ENCODE data around the gene AOAH. TPM values are rescaled to one million over a fixed set of nuclear protein-coding genes. Genes with fewer than 3 reads are reported as not detected.
A peak's percentile ranks its signal among the peaks of the same experiment; 100 is the strongest.
"Not testable (repeated sequence)": the region's sequence is repeated elsewhere in the genome, so short reads cannot be mapped to it uniquely, and the experiment has no call there.

AOAH gene
- total RNA-seq, 1 experiment from 2014 or later, result 0.61 TPM

DNA sequence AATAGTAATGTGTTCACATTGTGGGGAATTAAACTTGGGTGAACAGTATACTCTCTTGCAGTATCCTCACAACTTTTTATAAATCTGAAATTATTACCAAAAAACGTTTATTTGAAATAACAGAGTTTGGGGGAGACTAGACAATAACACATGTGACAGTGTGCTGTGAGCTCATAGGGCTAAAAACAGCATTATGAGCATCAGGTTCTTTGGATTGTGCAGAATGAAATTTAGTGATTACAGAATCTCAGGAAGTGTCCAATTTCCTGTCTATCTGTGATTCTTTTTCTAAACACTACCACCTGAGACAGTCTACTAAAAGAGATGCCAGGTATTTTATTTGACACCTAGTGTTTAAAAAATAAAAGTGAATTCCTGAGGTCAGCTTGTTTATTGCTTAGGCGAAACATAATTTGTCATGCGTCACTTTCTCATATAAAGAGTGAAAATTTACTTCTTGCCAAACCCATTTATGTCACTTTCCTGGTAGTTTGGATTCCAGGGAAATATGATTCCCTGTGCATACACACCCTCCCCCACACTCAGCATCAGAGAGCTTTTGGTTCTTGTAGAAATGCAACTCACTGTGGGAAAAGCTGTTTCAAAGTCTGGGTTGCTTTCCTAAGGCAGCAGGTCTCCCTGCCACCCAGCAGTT, 71.2 kb downstream of the AOAH start:
- Histone ChIP-seq H3K36me3 (no peaks in the 10 kb centered on the region), H3K4me1 (replicated peaks) (peaks cover 53% of the 10 kb centered on the region), H3K27ac (peak overlapping the region; percentile 76), H3K27me3 (replicated peaks) (no peaks in the 10 kb centered on the region), H3K9me3 (replicated peaks) (no peaks in the 10 kb centered on the region), H3K4me3 (no peak overlapping the region)
- peak in 1 of 2 experiments; percentile 65 for DNase-seq (ENCODE audit: low read depth in 1 of 2, low spot score in 2 of 2)

DNA sequence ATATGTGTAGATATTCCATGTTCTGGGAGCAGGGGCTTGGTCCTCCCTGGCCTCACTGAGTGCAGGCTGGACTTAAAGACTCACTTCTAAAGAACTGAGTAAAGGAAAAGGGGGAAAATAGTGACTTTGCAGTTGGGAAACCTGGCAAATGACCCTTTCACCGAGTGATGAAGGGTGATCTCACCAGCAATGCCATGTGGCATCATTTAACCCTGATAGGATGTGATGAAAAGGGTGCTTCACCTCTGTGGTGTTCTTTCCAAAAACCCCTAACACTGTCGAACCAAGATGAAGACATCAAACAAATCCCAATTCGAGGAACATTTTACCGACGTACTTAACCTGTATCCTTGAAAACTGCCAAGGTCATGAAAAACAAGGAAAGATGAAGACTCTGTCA, 71.9 kb downstream of the AOAH start:
- H3K36me3 ChIP-seq, result no peaks in the 10 kb centered on the region
- H3K4me1 ChIP-seq (replicated peaks), result peaks cover 46% of the 10 kb centered on the region
- peak overlapping the region; percentile 76 for H3K27ac ChIP-seq
- H3K27me3 ChIP-seq (replicated peaks), result no peaks in the 10 kb centered on the region
- no peaks in the 10 kb centered on the region for H3K9me3 ChIP-seq (replicated peaks)
- H3K4me3 ChIP-seq, result no peak overlapping the region
- no peak for DNase-seq (ENCODE audit: low read depth in 1 of 2, low spot score in 2 of 2)

DNA sequence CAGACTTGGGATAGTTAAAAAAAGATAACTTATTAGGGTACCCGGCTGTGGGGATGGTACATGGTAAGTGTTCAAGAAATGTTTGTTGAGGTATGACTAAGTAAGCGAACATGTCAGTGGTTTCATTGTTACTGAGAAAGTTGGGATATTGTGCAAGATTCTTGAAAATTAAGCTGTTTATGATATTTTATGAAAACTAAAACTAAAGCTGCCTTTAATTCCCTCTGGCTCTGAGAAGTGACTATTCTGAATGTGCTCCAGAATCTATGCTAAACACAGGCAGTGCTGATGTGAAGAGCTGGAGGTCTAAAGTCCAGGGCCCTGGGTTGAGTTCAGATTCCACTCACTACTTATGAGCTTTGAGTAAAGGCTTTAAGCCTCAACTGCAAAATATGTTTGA, 72.9 kb downstream of the AOAH start:
- peak overlapping the region; percentile 76 for H3K27ac ChIP-seq

DNA sequence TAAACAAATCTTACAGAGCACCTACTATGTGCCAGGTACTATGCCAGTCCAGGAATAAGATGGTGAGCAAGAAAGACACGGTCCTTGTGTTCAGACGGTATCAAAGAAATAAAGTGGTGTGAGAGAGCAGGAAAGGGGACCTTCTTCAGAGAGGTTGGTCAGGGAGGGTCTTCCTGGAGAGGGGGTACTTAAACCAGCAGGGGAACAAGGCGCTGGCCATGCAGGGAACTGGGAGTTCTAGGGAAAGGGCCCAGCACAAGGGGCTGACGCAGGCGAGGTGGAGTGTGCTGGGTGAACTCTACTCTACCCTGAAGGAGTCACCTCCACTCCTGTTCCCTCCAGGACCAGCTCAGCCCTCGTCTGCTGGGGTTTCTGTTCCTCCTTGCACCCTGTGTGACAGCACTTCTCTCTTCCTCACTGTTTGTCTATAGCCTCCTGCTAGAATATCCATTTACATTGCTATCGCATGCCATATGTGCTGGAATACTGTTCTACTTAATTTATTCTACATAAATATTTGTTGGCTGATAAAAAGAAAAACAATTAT, 73.5 kb downstream of the AOAH start:
- H3K4me3 ChIP-seq, result no peak overlapping the region
- H3K27me3 ChIP-seq (replicated peaks), result no peaks in the 10 kb centered on the region
- peaks cover 43% of the 10 kb centered on the region for H3K4me1 ChIP-seq (replicated peaks)
- H3K36me3 ChIP-seq, result no peaks in the 10 kb centered on the region
- peak overlapping the region; percentile 76 for H3K27ac ChIP-seq
- no peaks in the 10 kb centered on the region for H3K9me3 ChIP-seq (replicated peaks)
- DNase-seq (ENCODE audit: low read depth in 1 of 2, low spot score in 2 of 2), result no peak

More for the DNA sequence above, 72.9 kb downstream of the AOAH start:
- Histone ChIP-seq H3K4me3 (no peak overlapping the region), H3K9me3 (replicated peaks) (no peaks in the 10 kb centered on the region), H3K4me1 (replicated peaks) (peaks cover 43% of the 10 kb centered on the region), H3K27me3 (replicated peaks) (no peaks in the 10 kb centered on the region), H3K36me3 (no peaks in the 10 kb centered on the region)
- peak in 1 of 2 experiments; percentile 56 for DNase-seq (ENCODE audit: low read depth in 1 of 2, low spot score in 2 of 2)

DNA sequence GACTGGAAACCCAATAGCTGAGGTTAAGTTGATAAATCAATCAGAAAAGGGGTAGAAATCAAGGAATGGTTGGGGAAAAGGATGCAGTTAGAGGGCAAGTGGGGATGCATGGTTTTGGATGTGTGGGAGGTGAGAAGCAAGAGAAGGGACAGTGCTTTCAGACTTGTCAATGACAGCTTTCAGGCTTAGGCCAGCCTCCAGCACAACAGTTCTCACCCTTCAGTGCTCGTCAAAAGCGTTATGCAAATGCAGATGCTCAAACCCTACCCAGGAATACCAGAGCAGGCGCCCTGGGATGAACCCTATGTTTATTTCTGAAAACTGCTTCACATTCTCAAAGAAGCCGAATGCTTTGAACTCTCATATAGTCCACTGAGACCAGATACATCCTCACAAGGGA, 74.0 kb downstream of the AOAH start:
- DNase-seq (ENCODE audit: low read depth in 1 of 2, low spot score in 2 of 2), result no peak
- H3K27ac ChIP-seq, result no peak overlapping the region

DNA sequence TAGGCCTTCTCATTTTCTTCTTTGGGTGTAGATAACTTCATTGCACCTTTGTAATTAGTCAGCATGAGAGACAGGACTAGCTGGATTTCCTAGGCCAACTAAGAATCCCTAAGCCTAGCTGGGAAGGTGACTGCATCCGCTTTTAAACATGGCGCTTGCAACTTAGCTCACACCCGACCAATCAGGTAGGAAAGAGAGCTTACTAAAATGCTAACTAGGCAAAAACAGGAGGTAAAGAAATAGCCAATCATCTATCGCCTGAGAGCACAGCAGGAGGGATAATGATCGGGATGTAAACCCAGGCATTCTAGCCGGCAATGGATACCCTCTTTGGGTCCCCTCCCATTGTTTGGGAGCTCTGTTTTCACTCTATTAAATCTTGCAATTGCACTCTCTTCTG, 75.0 kb downstream of the AOAH start:
- not testable (repeated sequence) for H3K9me3 ChIP-seq (replicated peaks); DNase-seq (ENCODE audit: low read depth in 1 of 2, low spot score in 2 of 2); H3K27ac ChIP-seq; H3K4me3 ChIP-seq; H3K27me3 ChIP-seq (replicated peaks); H3K36me3 ChIP-seq
- H3K4me1 ChIP-seq (replicated peaks), result peaks cover 40% of the 10 kb centered on the region

More for the DNA sequence above, 74.0 kb downstream of the AOAH start:
- no peaks in the 10 kb centered on the region for H3K27me3 ChIP-seq (replicated peaks)
- no peaks in the 10 kb centered on the region for H3K36me3 ChIP-seq
- no peak overlapping the region for H3K4me3 ChIP-seq
- peaks cover 43% of the 10 kb centered on the region for H3K4me1 ChIP-seq (replicated peaks)
- H3K9me3 ChIP-seq (replicated peaks), result no peaks in the 10 kb centered on the region

DNA sequence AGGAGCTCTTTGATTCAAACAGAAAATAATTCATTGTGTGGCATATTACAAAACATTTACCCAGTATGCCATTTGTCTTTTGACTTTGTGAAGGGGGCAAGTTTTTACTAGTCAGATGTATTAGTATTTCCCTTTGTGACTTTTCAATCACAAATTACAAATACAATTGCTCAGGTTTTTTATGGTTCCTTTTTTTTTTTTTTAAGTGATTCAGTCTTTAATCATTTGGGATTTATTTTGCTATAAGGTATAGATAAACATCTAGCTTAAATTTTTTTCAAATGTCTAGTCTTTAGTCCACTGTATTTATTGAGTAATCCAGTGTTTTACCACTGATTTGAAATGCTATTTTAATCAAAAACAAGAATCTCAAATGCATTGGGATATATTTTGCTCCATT, 75.9 kb downstream of the AOAH start:
- peaks cover 31% of the 10 kb centered on the region for H3K4me1 ChIP-seq (replicated peaks)
- no peaks in the 10 kb centered on the region for H3K36me3 ChIP-seq
- DNase-seq (ENCODE audit: low read depth in 1 of 2, low spot score in 2 of 2), result no peak
- no peak overlapping the region for H3K27ac ChIP-seq
- no peaks in the 10 kb centered on the region for H3K27me3 ChIP-seq (replicated peaks)
- no peak overlapping the region for H3K4me3 ChIP-seq
- H3K9me3 ChIP-seq (replicated peaks), result no peaks in the 10 kb centered on the region

DNA sequence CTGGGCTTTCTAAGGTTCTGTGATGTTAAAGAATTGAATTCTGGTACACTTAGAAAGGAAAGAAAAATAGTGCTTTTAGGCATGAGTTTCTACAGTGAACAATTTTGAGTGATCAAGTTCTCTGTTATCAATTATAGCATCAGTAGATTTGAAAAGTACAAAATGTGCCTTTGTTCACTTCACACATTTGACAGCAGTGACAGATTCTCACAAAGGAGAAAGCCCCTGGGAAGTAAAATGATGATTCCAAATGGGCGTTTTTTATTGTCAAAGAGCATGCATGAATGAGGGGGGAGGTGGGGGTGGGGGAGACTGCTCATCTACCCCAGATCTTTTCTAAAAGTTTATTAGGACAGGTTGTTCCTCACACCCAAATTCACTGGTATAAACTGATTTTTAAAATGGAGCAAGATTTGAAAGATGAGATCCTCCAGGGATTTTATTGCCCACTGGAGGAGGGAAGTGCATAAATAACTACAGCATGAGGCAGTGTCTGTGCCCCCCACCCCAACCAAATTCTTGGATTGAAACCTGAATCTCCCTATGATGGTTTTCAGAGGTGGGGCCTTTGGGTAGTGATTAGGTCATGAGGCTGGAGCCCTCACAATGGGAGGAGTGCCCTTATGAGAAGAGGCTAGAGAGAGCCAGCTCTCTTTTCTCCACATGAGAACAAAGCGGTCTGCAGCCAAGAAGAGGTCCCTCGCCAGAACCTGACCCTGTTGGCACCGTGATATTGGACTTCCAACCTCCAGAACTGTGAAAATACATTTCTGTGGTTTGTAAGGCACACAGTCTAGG, 79.5 kb downstream of the AOAH start:
- Histone ChIP-seq H3K36me3 (no peaks in the 10 kb centered on the region), H3K27ac (no peak overlapping the region), H3K4me3 (no peak overlapping the region), H3K27me3 (replicated peaks) (no peaks in the 10 kb centered on the region), H3K4me1 (replicated peaks) (peaks cover 8% of the 10 kb centered on the region), H3K9me3 (replicated peaks) (no peaks in the 10 kb centered on the region)
- DNase-seq (ENCODE audit: low read depth in 1 of 2, low spot score in 2 of 2), result no peak

DNA sequence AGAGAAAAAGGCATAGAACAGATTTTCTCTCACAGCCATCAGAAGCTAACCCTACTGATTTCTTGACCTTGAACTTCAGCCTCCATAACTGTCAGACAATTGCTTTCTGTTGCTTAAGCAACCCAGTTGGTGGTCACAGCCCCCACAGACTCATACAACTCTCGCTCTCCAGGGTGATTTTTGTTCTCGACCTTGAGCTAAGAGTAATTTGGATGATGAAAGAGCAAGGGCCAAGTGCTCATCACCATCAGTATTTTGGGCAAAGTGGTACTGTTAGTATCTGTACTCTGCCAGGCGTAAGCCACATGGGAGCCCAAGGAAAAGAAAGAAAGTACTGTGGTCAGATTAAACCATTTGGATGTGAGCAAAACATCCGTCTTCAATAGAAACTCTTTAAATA, 81.9 kb downstream of the AOAH start:
- Histone ChIP-seq H3K27ac (no peak overlapping the region), H3K4me3 (no peak overlapping the region), H3K4me1 (replicated peaks) (peaks cover 14% of the 10 kb centered on the region), H3K36me3 (no peaks in the 10 kb centered on the region), H3K9me3 (replicated peaks) (no peaks in the 10 kb centered on the region), H3K27me3 (replicated peaks) (no peaks in the 10 kb centered on the region)
- no peak for DNase-seq (ENCODE audit: low read depth in 1 of 2, low spot score in 2 of 2)

DNA sequence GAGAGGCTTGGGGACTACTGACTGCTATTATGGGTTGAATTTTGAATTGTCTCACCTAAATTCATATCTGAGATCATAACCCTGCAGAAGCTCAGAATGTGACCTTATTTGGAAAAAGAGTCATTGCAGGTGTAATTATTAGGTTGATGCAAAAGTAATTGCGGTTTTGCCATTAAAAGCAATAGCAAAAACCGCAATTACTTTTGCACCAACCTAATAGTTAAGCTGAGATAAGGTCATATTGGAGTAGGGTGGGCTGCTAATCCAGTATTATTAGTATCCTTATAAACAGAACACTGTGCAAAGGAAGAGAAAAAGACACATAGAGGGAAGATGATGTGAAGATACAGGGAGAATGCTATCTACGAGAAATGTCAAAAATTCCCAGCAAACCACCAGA, 82.3 kb downstream of the AOAH start:
- H3K27me3 ChIP-seq (replicated peaks), result no peaks in the 10 kb centered on the region
- H3K4me3 ChIP-seq, result no peak overlapping the region
- H3K9me3 ChIP-seq (replicated peaks), result no peaks in the 10 kb centered on the region
- no peak for DNase-seq (ENCODE audit: low read depth in 1 of 2, low spot score in 2 of 2)
- H3K4me1 ChIP-seq (replicated peaks), result peaks cover 14% of the 10 kb centered on the region
- H3K36me3 ChIP-seq, result no peaks in the 10 kb centered on the region
- no peak overlapping the region for H3K27ac ChIP-seq

DNA sequence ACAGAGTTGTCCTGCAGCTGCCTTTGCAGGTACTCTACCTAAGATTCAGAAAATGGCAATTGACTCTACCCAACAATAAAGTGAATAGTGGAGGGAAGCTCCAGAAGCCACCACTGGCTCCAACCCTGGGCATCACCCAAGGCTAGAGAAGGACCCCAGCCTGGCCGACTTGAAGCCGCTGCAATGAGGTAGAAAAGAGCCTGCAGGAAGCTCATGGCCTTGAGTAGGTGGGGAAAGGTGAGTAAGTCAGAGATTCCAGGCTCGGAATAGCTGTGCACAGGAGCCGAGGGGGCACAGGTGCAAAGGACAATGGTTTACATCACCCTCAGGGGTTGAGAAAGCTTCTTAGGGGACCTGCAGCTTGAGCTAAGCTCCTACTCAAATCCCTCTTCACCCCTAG, 83.6 kb downstream of the AOAH start:
- no peak overlapping the region for H3K4me3 ChIP-seq
- DNase-seq (ENCODE audit: low read depth in 1 of 2, low spot score in 2 of 2), result no peak
- H3K27me3 ChIP-seq (replicated peaks), result no peaks in the 10 kb centered on the region

DNA sequence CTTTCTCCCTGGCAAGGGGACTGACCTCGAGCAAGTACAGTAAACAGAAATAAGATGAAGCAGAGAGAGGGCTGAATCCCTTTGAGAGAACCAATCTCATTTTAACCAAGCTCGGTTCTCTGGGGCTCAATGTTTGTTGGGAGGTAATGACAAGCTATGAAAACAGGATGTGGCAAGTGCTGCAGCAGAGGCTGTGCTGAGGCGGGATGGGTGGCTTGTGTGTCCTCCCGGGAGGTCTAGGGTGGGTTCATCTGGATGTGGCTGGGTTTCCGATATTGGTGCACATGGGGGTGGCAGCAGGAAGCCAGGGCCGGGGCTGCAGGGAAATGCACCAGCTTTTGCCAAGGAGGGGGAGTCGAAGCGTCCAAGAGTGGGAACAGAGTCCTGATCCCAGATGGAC, 84.5 kb downstream of the AOAH start:
- H3K4me3 ChIP-seq, result no peak overlapping the region
- H3K4me1 ChIP-seq (replicated peaks), result peaks cover 12% of the 10 kb centered on the region
- H3K27me3 ChIP-seq (replicated peaks), result no peaks in the 10 kb centered on the region
- no peaks in the 10 kb centered on the region for H3K9me3 ChIP-seq (replicated peaks)
- no peak overlapping the region for H3K27ac ChIP-seq
- DNase-seq (ENCODE audit: low read depth in 1 of 2, low spot score in 2 of 2), result no peak
- no peaks in the 10 kb centered on the region for H3K36me3 ChIP-seq

More for the DNA sequence above, 83.6 kb downstream of the AOAH start:
- H3K9me3 ChIP-seq (replicated peaks), result no peaks in the 10 kb centered on the region
- H3K27ac ChIP-seq, result no peak overlapping the region
- no peaks in the 10 kb centered on the region for H3K36me3 ChIP-seq
- H3K4me1 ChIP-seq (replicated peaks), result peaks cover 14% of the 10 kb centered on the region

DNA sequence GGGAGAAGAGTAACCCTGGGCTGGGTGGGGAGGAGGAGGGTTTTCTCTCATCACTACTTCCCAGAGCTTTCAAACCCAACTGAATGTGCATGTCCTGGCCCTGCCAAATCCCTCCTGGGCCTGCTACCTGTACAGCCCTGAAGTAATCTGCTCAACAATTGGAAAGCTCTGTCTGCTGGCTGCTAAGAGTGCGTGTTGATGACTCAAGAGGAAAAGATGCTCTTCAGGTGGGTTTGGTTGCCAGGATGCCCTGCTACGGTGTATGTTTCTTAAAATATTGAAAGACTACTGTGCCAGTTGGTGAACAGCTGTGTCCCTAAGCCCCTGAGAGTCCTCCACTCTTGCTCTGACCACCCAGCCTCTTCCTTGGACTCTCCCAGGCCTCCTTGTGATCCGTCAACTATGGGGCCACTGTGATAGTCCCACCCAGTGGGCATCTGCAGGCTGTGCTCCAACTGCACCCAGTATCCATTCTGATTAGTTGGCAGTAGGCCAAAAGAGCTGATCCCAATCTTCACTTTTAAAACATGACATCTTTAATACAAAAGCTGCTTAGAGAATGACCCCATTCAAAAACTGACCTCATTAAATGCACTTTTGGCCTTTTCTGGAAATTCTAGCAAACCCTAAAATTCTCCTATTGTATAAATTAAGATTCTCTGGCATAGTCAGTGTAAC, 85.6 kb downstream of the AOAH start:
- no peaks in the 10 kb centered on the region for H3K36me3 ChIP-seq
- no peak overlapping the region for H3K27ac ChIP-seq
- H3K27me3 ChIP-seq (replicated peaks), result no peaks in the 10 kb centered on the region
- H3K9me3 ChIP-seq (replicated peaks), result no peaks in the 10 kb centered on the region
- no peak overlapping the region for H3K4me3 ChIP-seq
- H3K4me1 ChIP-seq (replicated peaks), result peaks cover 12% of the 10 kb centered on the region
- DNase-seq (ENCODE audit: low read depth in 1 of 2, low spot score in 2 of 2), result no peak

DNA sequence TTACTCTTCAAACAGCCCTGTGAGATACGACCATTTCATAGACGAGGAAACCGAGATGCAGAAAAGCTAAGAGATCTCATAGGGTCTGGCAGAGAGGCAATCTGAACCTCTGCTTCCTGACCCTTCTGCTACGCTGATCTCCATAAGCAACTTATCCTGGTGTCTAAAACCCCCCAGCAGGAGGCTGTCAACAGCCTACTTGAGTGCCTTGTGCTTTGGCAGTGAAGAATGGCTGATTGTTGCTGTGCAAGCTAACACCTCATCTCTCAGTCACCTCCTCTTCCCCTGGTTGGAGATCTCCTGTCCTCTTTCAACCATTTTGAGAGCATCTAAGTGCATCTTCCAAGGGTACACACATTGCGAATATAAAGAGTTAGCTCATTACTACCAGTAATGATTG, 86.2 kb downstream of the AOAH start:
- Histone ChIP-seq H3K4me3 (no peak overlapping the region), H3K36me3 (no peaks in the 10 kb centered on the region), H3K4me1 (replicated peaks) (peaks cover 12% of the 10 kb centered on the region), H3K9me3 (replicated peaks) (no peaks in the 10 kb centered on the region), H3K27ac (no peak overlapping the region), H3K27me3 (replicated peaks) (no peaks in the 10 kb centered on the region)
- DNase-seq (ENCODE audit: low read depth in 1 of 2, low spot score in 2 of 2), result no peak

All from SJSA1 (cell line).